IMR-90 (cell line): Measurements from ENCODE around the gene FKBP11.

Source experiments
- MAZ ChIP-seq: IDR thresholded peaks from 2 replicates; pipeline ENCODE4 v1.6.1; 2012; ENCODE audit warnings: low read depth, mild to moderate bottlenecking, low read length, improper control_type of control experiment, moderate library complexity, borderline replicate concordance
- POLR2A ChIP-seq: IDR thresholded peaks from 2 replicates; pipeline ENCODE4 v1.6.1; 2012; ENCODE audit warnings: mild to moderate bottlenecking, low read depth, low read length
- RAD21 ChIP-seq: IDR thresholded peaks from 2 replicates; pipeline ENCODE4 v1.6.1; 2012; ENCODE audit warnings: low read length, improper control_type of control experiment
- TF ChIP-seq, protein P1 (sequence below): conservative IDR thresholded peaks from 2 replicates; pipeline ENCODE4 v1.5.1; 2012; ENCODE audit warnings: mild to moderate bottlenecking, low read depth, low read length, improper control_type of control experiment
- TF ChIP-seq, protein P2 (sequence below): fragments of 150-350 bp; IDR thresholded peaks from 2 replicates; pipeline ENCODE4 v1.6.1; 2016; ENCODE audit warnings: low read depth, mild to moderate bottlenecking, low read length, moderate library complexity, borderline replicate concordance

GRCh38 chr12:48961801-48962200, 36.5 kb upstream of the FKBP11 start:
- TF ChIP-seq MAZ (no peak), RAD21 (no peak), POLR2A (no peak)
- TF ChIP-seq, protein P1, sequence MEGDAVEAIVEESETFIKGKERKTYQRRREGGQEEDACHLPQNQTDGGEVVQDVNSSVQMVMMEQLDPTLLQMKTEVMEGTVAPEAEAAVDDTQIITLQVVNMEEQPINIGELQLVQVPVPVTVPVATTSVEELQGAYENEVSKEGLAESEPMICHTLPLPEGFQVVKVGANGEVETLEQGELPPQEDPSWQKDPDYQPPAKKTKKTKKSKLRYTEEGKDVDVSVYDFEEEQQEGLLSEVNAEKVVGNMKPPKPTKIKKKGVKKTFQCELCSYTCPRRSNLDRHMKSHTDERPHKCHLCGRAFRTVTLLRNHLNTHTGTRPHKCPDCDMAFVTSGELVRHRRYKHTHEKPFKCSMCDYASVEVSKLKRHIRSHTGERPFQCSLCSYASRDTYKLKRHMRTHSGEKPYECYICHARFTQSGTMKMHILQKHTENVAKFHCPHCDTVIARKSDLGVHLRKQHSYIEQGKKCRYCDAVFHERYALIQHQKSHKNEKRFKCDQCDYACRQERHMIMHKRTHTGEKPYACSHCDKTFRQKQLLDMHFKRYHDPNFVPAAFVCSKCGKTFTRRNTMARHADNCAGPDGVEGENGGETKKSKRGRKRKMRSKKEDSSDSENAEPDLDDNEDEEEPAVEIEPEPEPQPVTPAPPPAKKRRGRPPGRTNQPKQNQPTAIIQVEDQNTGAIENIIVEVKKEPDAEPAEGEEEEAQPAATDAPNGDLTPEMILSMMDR: no peak
- TF ChIP-seq, protein P2, sequence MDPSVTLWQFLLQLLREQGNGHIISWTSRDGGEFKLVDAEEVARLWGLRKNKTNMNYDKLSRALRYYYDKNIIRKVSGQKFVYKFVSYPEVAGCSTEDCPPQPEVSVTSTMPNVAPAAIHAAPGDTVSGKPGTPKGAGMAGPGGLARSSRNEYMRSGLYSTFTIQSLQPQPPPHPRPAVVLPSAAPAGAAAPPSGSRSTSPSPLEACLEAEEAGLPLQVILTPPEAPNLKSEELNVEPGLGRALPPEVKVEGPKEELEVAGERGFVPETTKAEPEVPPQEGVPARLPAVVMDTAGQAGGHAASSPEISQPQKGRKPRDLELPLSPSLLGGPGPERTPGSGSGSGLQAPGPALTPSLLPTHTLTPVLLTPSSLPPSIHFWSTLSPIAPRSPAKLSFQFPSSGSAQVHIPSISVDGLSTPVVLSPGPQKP: no peak
